Activated naive CD4-positive, alpha-beta T cell treated with anti-CD3 and anti-CD28 coated beads, Interleukin-2, amount 10 ng/mL, durations not matched to agents 7 days and 5 days (primary cell): ENCODE results near the gene FUT3.

Experiments used
- CTCF ChIA-PET: fragments of 350-600 bp; sonication (Branson Sonifier 250); formaldehyde crosslinking; loops from one replicate; lab custom pipeline; 2021; ENCODE audit warnings: antibody characterized with exemption; lab: Charles Lee
- DNase-seq: peaks from one replicate; pipeline ENCODE4 v3.0.0-alpha.2; 2020
- H3K27ac Mint-ChIP-seq: one replicate; pipeline ENCODE4 v1.8.0; 2021; ENCODE audit warnings: mild to moderate bottlenecking, moderate library complexity, mixed read lengths
- H3K27me3 Mint-ChIP-seq: one replicate; pipeline ENCODE4 v1.8.0; 2021; ENCODE audit warnings: mild to moderate bottlenecking, mixed read lengths
- H3K36me3 Mint-ChIP-seq: one replicate; pipeline ENCODE4 v1.8.0; 2021; ENCODE audit warnings: mixed read lengths
- H3K4me1 Mint-ChIP-seq: one replicate; pipeline ENCODE4 v1.8.0; 2021; ENCODE audit warnings: mixed read lengths
- H3K4me3 Mint-ChIP-seq: one replicate; pipeline ENCODE4 v1.8.0; 2021; ENCODE audit warnings: mild to moderate bottlenecking, moderate library complexity, mixed read lengths
- H3K9me3 Mint-ChIP-seq: one replicate; pipeline ENCODE4 v1.8.0; 2021; ENCODE audit warnings: mixed read lengths

Gene FUT3

DNA sequence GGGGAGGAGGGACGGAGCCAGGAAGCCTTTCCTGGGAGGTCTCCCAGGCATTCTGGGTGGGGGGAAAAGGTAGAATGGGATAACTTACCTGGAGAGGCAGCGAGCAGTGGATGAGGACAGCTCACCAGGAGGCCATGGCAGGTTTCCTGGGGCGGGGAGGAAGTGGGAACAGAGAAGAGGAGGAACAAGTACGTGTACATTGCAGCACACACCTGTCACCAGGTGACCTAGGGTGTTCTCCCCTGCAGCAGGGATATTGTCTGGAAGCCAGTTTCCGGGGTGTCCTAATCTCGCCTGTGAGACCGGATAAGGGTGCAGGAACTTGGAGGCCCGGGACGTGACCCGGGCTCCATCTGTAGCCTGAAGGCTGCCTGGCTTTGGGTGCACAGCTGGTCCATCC lies at the start of gene FUT3:
TSS of gene FUT3 (minus strand) at position 148 of the 400 bp plus-strand sequence.
- no peak for DNase-seq
- CTCF ChIA-PET: no interaction called here
- Mint-ChIP-seq H3K9me3 (no peaks in the 10 kb centered on the region), H3K27ac (no peak within 1 kb of the TSS), H3K36me3 (no peaks in the 10 kb centered on the region), H3K27me3 (peaks cover 11% of the 10 kb centered on the region), H3K4me1 (no peaks in the 10 kb centered on the region), H3K4me3 (no peak within 1 kb of the TSS)

DNA sequence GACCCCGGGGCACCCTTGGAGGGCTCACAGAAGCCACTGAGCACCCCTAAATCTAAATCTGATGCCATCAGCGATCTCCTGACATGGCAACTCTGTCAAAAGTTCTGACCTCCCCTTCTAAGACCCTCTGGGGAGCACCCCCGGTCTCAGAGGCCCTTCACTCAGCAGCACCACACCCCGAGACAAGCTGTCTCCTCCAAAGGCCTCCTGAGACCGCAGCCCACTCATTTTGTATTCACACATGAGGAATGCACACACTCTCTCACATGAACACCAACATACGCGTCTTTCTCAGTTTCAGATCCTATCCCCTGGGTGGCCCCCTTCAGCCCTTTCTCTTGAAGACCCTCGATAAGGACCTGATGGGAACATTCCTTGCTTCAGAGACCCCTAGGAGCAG lies 49.7 kb upstream of the FUT3 start:
- CTCF ChIA-PET: interaction anchor here (1.3 kb wide), 1 partner anchor 72 kb away, joined by 5 read pairs; no protein-coding TSS in a partner anchor

GRCh38 chr19:5899728-5900526 lies 48.7 kb upstream of the FUT3 start:
- Mint-ChIP-seq H3K27me3 (no peaks in the 10 kb centered on the region), H3K4me1 (peaks cover 22% of the 10 kb centered on the region), H3K4me3 (no peak overlapping the region), H3K9me3 (no peaks in the 10 kb centered on the region), H3K27ac (peak overlapping the region; percentile 52), H3K36me3 (peaks cover 19% of the 10 kb centered on the region)
- CTCF ChIA-PET: interaction anchor here (1.1 to 1.3 kb wide), 2 partner anchors 71 to 96 kb away, joined by 5 to 7 read pairs; no protein-coding TSS in a partner anchor
- no peak for DNase-seq

More for the DNA sequence above, 49.7 kb upstream of the FUT3 start:
- Mint-ChIP-seq H3K4me3 (peak overlapping the region; percentile 12), H3K27me3 (no peaks in the 10 kb centered on the region), H3K36me3 (peaks cover 16% of the 10 kb centered on the region), H3K9me3 (no peaks in the 10 kb centered on the region), H3K27ac (no peak overlapping the region), H3K4me1 (peaks cover 25% of the 10 kb centered on the region)
- DNase-seq: no peak

- DNase-seq: no peak
- Mint-ChIP-seq H3K27ac (no peak overlapping the region), H3K4me3 (no peak overlapping the region), H3K27me3 (peaks cover under 1% of the 10 kb centered on the region), H3K36me3 (peaks cover 12% of the 10 kb centered on the region), H3K4me1 (peaks cover 15% of the 10 kb centered on the region), H3K9me3 (no peaks in the 10 kb centered on the region)
- CTCF ChIA-PET: interaction anchor here (1.0 kb wide), 1 partner anchor 93 kb away, joined by 3 read pairs; no protein-coding TSS in a partner anchor
Observed at GRCh38 chr19:5897189-5897969, 46.1 kb upstream of the FUT3 start.

GRCh38 chr19:5896365-5897076 lies 45.3 kb upstream of the FUT3 start:
- CTCF ChIA-PET: interaction anchor here (1.0 kb wide), 1 partner anchor 92 kb away, joined by 3 read pairs; no protein-coding TSS in a partner anchor
- Mint-ChIP-seq H3K27ac (no peak overlapping the region), H3K4me3 (no peak overlapping the region), H3K9me3 (no peaks in the 10 kb centered on the region), H3K27me3 (peaks cover 7% of the 10 kb centered on the region), H3K36me3 (peaks cover 12% of the 10 kb centered on the region), H3K4me1 (peaks cover 11% of the 10 kb centered on the region)
- DNase-seq: no peak

- Mint-ChIP-seq H3K36me3 (peaks cover 9% of the 10 kb centered on the region), H3K9me3 (no peaks in the 10 kb centered on the region), H3K27me3 (peaks cover 11% of the 10 kb centered on the region), H3K4me3 (no peak overlapping the region), H3K4me1 (peaks cover 5% of the 10 kb centered on the region), H3K27ac (no peak overlapping the region)
- DNase-seq: no peak
- CTCF ChIA-PET: no interaction called here
Observed at GRCh38 chr19:5895890-5896289, 44.6 kb upstream of the FUT3 start.

DNA sequence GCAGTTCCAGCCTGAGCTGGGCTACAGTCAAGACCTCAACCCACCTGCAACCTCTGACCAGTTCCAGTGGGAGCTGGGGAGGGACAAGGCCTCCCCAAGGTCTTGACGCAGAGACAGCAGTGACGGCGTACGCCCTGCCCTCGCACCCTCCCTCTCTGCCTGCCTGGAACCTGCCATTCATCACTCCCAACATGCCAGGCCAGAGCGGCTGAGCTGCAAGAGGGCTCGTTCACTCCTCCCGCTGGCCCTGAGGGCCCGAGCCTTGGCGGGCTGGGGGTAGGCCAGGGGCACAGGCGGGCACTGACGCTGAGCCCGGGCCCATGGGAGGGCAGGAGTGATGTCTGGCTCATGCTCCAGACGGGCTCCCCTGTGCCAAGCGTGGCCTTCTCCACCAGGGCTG lies 44.2 kb upstream of the FUT3 start:
- no peaks in the 10 kb centered on the region for H3K9me3 Mint-ChIP-seq
- no peak overlapping the region for H3K4me3 Mint-ChIP-seq
- H3K27ac Mint-ChIP-seq: no peak overlapping the region
- H3K36me3 Mint-ChIP-seq: peaks cover 8% of the 10 kb centered on the region
- CTCF ChIA-PET: no interaction called here
- no peak for DNase-seq
- peaks cover 4% of the 10 kb centered on the region for H3K4me1 Mint-ChIP-seq
- peaks cover 11% of the 10 kb centered on the region for H3K27me3 Mint-ChIP-seq

GRCh38 chr19:5894704-5895349 lies 43.6 kb upstream of the FUT3 start:
- no peaks in the 10 kb centered on the region for H3K4me1 Mint-ChIP-seq
- CTCF ChIA-PET: no interaction called here
- peaks cover 16% of the 10 kb centered on the region for H3K27me3 Mint-ChIP-seq
- H3K4me3 Mint-ChIP-seq: no peak overlapping the region
- H3K9me3 Mint-ChIP-seq: no peaks in the 10 kb centered on the region
- no peak for DNase-seq
- peaks cover 3% of the 10 kb centered on the region for H3K36me3 Mint-ChIP-seq
- no peak overlapping the region for H3K27ac Mint-ChIP-seq

DNA sequence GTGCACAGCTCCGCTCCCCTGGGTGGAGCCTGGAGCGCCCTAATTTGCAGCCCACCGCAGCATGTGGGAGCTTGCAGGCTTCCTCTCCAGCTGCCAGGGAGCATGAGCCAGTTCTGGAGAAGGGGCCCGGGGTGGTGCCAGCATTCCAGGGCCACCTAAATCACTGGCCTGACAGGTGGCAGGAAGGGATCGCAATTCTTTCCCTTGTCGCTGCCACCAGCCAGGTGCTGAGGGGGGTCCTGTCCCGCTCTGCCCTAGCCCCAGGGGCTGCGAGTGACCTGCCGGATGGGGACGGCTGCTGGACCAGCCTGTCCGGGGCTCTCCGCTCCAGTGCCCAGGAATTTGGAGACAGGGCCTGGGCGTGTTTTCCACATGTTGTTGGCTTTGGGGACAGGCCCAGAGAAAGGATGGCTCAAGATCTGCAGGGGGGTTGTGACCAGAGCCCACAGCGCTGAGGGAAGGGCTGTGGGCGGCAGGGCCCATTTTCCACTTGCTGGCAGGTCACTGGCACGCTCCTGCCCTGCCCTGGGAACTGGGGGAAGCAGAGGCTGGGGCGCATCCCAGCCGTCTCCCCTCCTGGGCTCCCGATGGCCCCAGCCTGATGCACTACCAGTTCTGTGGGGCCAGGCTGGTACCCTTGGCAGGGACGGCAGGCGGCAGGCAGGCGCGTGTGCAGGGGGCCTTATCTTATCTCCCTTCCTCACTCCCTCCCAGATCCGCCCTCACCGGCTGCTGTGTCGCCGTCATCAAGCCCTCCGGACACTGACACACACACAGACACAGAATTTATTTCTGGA lies 42.9 kb upstream of the FUT3 start:
- Mint-ChIP-seq H3K36me3 (peaks cover 3% of the 10 kb centered on the region), H3K27me3 (peaks cover 24% of the 10 kb centered on the region), H3K27ac (no peak overlapping the region), H3K9me3 (no peaks in the 10 kb centered on the region), H3K4me3 (no peak overlapping the region), H3K4me1 (no peaks in the 10 kb centered on the region)
- no peak for DNase-seq
- CTCF ChIA-PET: interaction anchor here (4.1 kb wide), 1 partner anchor 90 kb away, joined by 25 read pairs; no protein-coding TSS in a partner anchor

- Mint-ChIP-seq H3K4me1 (no peaks in the 10 kb centered on the region), H3K9me3 (no peaks in the 10 kb centered on the region), H3K27me3 (peaks cover 25% of the 10 kb centered on the region), H3K4me3 (no peak overlapping the region), H3K36me3 (peaks cover 3% of the 10 kb centered on the region), H3K27ac (no peak overlapping the region)
- CTCF ChIA-PET: interaction anchor here (0.6 to 4.1 kb wide), 2 partner anchors 89 to 165 kb away, joined by 3 to 25 read pairs; no protein-coding TSS in a partner anchor
- DNase-seq: no peak
Observed at GRCh38 chr19:5893296-5893903, 42.2 kb upstream of the FUT3 start.

DNA sequence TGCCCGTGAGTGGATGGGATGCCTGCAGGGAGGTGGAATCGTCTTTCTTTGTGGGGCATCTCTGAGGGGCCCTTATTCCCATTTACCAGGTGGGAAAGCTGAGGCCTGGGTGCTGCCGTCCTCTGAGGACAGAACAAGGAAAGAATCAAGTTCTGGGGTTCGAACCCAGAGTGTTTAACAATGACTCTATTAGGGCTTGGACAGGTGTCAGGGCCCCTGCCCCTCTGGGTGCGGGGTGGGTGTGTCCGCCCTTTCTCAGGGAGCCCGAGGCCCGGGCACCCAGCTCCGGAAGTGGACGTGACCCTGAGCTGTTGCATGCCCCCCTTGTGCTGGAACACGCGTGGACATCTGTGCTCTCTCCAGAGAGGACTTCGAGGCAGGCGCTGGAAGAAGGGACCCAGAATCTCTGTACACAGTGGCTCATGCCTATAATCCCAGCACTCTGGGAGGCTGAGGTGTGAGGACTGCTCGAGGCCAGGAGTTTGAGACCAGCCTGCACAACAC lies 41.6 kb upstream of the FUT3 start:
- Mint-ChIP-seq H3K4me1 (no peaks in the 10 kb centered on the region), H3K4me3 (no peak overlapping the region), H3K27me3 (peaks cover 25% of the 10 kb centered on the region), H3K27ac (no peak overlapping the region), H3K9me3 (no peaks in the 10 kb centered on the region), H3K36me3 (peaks cover 3% of the 10 kb centered on the region)
- CTCF ChIA-PET: interaction anchor here (0.6 to 4.1 kb wide), 2 partner anchors 89 to 165 kb away, joined by 3 to 25 read pairs; no protein-coding TSS in a partner anchor
- no peak for DNase-seq

DNA sequence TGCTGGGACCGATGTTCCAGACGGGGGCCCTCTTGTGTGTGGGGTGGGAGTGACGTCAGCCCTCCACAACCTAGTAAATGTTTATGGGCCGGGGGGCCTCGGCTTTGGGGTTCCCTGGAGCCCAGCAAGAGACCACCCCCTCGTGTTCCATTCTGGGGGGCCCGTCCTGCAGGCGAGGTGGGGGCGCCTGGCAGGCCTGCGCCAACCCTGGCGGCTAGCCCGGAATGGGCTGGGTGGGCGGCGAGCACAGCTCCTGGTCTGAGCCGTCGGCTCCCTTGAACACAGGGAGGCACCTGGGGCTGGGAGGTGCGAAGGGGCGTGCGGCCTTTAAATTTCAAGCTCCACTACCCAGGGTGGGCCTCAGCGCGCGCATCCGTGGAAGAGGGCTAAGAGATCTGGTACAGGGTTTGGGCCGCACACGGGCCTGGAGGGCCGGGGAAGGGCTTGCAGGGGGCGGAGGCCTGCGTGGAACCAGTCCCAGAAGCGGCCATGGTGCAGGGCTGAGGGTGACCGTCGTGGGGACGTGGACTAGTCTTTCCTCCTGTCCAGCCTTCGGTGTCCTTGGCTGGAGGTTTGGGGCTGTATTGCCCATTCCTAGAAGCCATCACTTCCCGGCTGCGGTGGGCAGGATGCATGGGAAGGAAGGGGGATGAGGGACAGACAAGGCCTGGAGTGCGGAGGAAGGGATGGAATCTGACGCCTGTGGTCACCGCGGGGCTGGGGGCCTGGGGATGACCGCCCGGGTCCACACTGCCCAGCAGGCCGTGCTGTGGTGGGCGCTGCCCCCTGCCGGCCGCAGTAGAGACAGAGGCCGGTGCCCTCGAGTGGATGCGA lies 40.9 kb upstream of the FUT3 start:
- Mint-ChIP-seq H3K9me3 (no peaks in the 10 kb centered on the region), H3K27me3 (peaks cover 25% of the 10 kb centered on the region), H3K36me3 (peaks cover 3% of the 10 kb centered on the region), H3K4me3 (no peak overlapping the region), H3K4me1 (no peaks in the 10 kb centered on the region), H3K27ac (no peak overlapping the region)
- DNase-seq: no peak
- CTCF ChIA-PET: interaction anchor here (4.1 kb wide), 1 partner anchor 88 kb away, joined by 25 read pairs; no protein-coding TSS in a partner anchor
